Uterus (tissue), 2 donors: ENCODE data around the gene IL1R1.

Source experiments
- CTCF ChIP-seq, 4 experiments: fragments of 200-600 bp in 2 of 4; fragments of 450-650 bp in 2 of 4; sonication (generic) in 2 of 4; IDR thresholded peaks; one replicate each; pipeline ENCODE4 v1.5.1; 2016 to 2019; ENCODE audit warnings: antibody characterized with exemption in 4 of 4, mild to moderate bottlenecking in 2 of 4, moderate library complexity in 1 of 4
- POLR2A ChIP-seq, 2 donors: fragments of 450-650 bp; IDR thresholded peaks; one replicate each; pipeline ENCODE4 v1.6.1; 2016; ENCODE audit warnings: antibody characterized with exemption in 2 of 2, mild to moderate bottlenecking in 1 of 2, moderate library complexity in 1 of 2

- TF ChIP-seq CTCF (IDR thresholded peaks at IDR 0.05) (no peak), POLR2A (IDR thresholded peaks at IDR 0.05) (no peak)
These were observed 84.3 kb downstream of the IL1R1 start for GRCh38 chr2:102226612-102227391.
